ENCODE measurements around the gene IL5RA. TPM values are rescaled to one million over a fixed set of nuclear protein-coding genes. Genes with fewer than 3 reads are reported as not detected.

The IL5RA gene
- total and polyA plus RNA-seq, 10 of the 15 experiments (the other 5 are each of a cell fraction or from before 2014, with no cell fraction given), result 0.04 to 0.53 (median 0.14) TPM; not detected in 6

GRCh38 chr3:3038201-3038991, 71.8 kb downstream of the IL5RA start:
- intact Hi-C loops (cut with micrococcal nuclease; ENCODE audit: unreplicated experiment), result loop anchor here (5.0 kb wide), 1 partner anchor 89 kb away; the partner anchor contains the start of gene TRNT1
- H3K4me2 ChIP-seq (ENCODE audit: control insufficient read depth, insufficient read depth), result peak overlapping the region; percentile 38; the same call in 1 of the 2 replicates
- H3K27ac ChIP-seq (ENCODE audit: control insufficient read depth, insufficient read depth), result no peak overlapping the region
- H3K4me1 ChIP-seq (ENCODE audit: control insufficient read depth, insufficient read depth, low read length), result no peaks in the 10 kb centered on the region; the same call in 1 of the 2 replicates
- H3K36me3 ChIP-seq (ENCODE audit: control insufficient read depth in 2 of 2, insufficient read depth in 2 of 2, low read length in 1 of 2), result no peaks in the 10 kb centered on the region
- BruUV-seq (replicated peaks), result no TSS peak
- no peaks in the 10 kb centered on the region; the same call in 2 of the 3 replicates for H3K9me3 ChIP-seq (replicated peaks; ENCODE audit: control insufficient read depth, insufficient read depth, low read length)
- SMC1A ChIA-PET (ENCODE audit: uncharacterized antibody, unreplicated experiment), result interaction anchor here (1.2 kb wide), 1 partner anchor 18 kb away, joined by 3 read pairs; no protein-coding TSS in a partner anchor
- H2AFZ ChIP-seq (ENCODE audit: control insufficient read depth, low read depth, low read length), result peak overlapping the region; percentile 47
- H3K27me3 ChIP-seq (replicated peaks in 1 of 2; ENCODE audit: control insufficient read depth in 2 of 2, insufficient read depth in 2 of 2, low read length in 1 of 2), result no peaks in the 10 kb centered on the region; a peak in 1 of 4 replicates
- RAD21 ChIA-PET (ENCODE audit: unreplicated experiment), result no interaction called here
- DNase-seq (ENCODE audit: low read depth, low spot score) (peak; percentile 26), FAIRE-seq (no peak), ATAC-seq (peak; percentile 91)
- WGBS (ENCODE audit: insufficient coverage, insufficient replicate concordance, low lambda C conversion rate, missing lambda C conversion rate), result 23% methylated on average over 25 of the region's 25 CpGs
- no peak overlapping the region for H3K9ac ChIP-seq (ENCODE audit: control insufficient read depth, insufficient read depth, low read length)
- TF ChIP-seq BHLHE40 (IDR thresholded peaks at IDR 0.05; ENCODE audit: borderline replicate concordance in 1 of 2, low read depth in 2 of 2, low read length in 1 of 2), result peak in 1 of 2 experiments; percentile 26; a peak in 1 of 4 replicates
- TF ChIP-seq MEF2B (IDR thresholded peaks at IDR 0.05; ENCODE audit: partially characterized antibody, poor library complexity, severe bottlenecking), result peak; percentile 40
- TF ChIP-seq ESRRA (IDR thresholded peaks at IDR 0.05; ENCODE audit: low read length), result no peak
- TF ChIP-seq SPI1 (IDR thresholded peaks at IDR 0.05; ENCODE audit: borderline replicate concordance, insufficient read depth, low read depth, low read length), result peak; percentile 50; the same call in 1 of the 2 replicates
- H3K79me2 ChIP-seq (ENCODE audit: control insufficient read depth, insufficient read depth, low read length), result no peaks in the 10 kb centered on the region
- POLR2A ChIA-PET, result no interaction called here
- no peaks in the 10 kb centered on the region for H4K20me1 ChIP-seq (ENCODE audit: control insufficient read depth, insufficient read depth)
- in situ Hi-C loops (cut with MboI), result no loop called here
- no peak overlapping the region for H3K4me3 ChIP-seq
- CTCF ChIA-PET, result interaction anchor here (1.0 kb wide), 1 partner anchor 18 kb away, joined by 3 read pairs; no protein-coding TSS in a partner anchor

GRCh38 chr3:3037156-3037555, 73.0 kb downstream of the IL5RA start:
- no peak overlapping the region for H3K4me3 ChIP-seq
- ChIA-PET CTCF (interaction anchor here (0.7 kb wide), 1 partner anchor 97 kb away, joined by 3 read pairs; no protein-coding TSS in a partner anchor), SMC1A (ENCODE audit: uncharacterized antibody, unreplicated experiment) (interaction anchor here (0.7 kb wide), 1 partner anchor 14 kb away, joined by 3 read pairs; no protein-coding TSS in a partner anchor), POLR2A (no interaction called here), RAD21 (ENCODE audit: unreplicated experiment) (no interaction called here)
- H3K36me3 ChIP-seq (ENCODE audit: control insufficient read depth in 2 of 2, insufficient read depth in 2 of 2, low read length in 1 of 2), result no peaks in the 10 kb centered on the region
- H3K9ac ChIP-seq (ENCODE audit: control insufficient read depth, insufficient read depth, low read length), result no peak overlapping the region
- no TSS peak for BruUV-seq (replicated peaks)
- no peaks in the 10 kb centered on the region for H3K79me2 ChIP-seq (ENCODE audit: control insufficient read depth, insufficient read depth, low read length)
- no peaks in the 10 kb centered on the region for H4K20me1 ChIP-seq (ENCODE audit: control insufficient read depth, insufficient read depth)
- intact Hi-C loops (cut with micrococcal nuclease; ENCODE audit: unreplicated experiment), result loop anchor here (5.0 kb wide), 1 partner anchor 90 kb away; the partner anchor contains the start of gene TRNT1
- H2AFZ ChIP-seq (ENCODE audit: control insufficient read depth, low read depth, low read length), result no peak overlapping the region
- no peaks in the 10 kb centered on the region; the same call in 1 of the 2 replicates for H3K4me1 ChIP-seq (ENCODE audit: control insufficient read depth, insufficient read depth, low read length)
- no peak overlapping the region for H3K27ac ChIP-seq (ENCODE audit: control insufficient read depth, insufficient read depth)
- DNase-seq (ENCODE audit: low read depth, low spot score), result no peak
- no peak for FAIRE-seq
- 64% methylated on average over 13 of the region's 13 CpGs for WGBS (ENCODE audit: insufficient coverage, insufficient replicate concordance, low lambda C conversion rate, missing lambda C conversion rate)
- no peak for ATAC-seq
- no peak overlapping the region for H3K4me2 ChIP-seq (ENCODE audit: control insufficient read depth, insufficient read depth)
- in situ Hi-C loops (cut with MboI), result no loop called here
- H3K27me3 ChIP-seq (replicated peaks in 1 of 2; ENCODE audit: control insufficient read depth in 2 of 2, insufficient read depth in 2 of 2, low read length in 1 of 2), result no peaks in the 10 kb centered on the region; a peak in 1 of 4 replicates
- no peaks in the 10 kb centered on the region; the same call in 2 of the 3 replicates for H3K9me3 ChIP-seq (replicated peaks; ENCODE audit: control insufficient read depth, insufficient read depth, low read length)
- TF ChIP-seq CEBPZ (IDR thresholded peaks at IDR 0.05; ENCODE audit: low read depth, low read length) (no peak), ZNF24 (IDR thresholded peaks at IDR 0.05) (no peak), HDAC2 (IDR thresholded peaks at IDR 0.05) (no peak), SMAD1 (IDR thresholded peaks at IDR 0.05; ENCODE audit: low read depth, partially characterized antibody) (no peak), CEBPB (IDR thresholded peaks at IDR 0.05; ENCODE audit: borderline replicate concordance in 1 of 2, low read depth in 2 of 2, low read length in 2 of 2) (no peak), ZNF622 (IDR thresholded peaks at IDR 0.05) (no peak), CBFB (IDR thresholded peaks at IDR 0.05; ENCODE audit: low read depth) (no peak), ASH2L (IDR thresholded peaks at IDR 0.05; ENCODE audit: borderline replicate concordance, low read depth) (no peak), RAD21 (IDR thresholded peaks at IDR 0.05; ENCODE audit: insufficient read depth, low read depth, low read length) (no peak)

Measured in GM12878 (cell line).